A549 (cell line): ENCODE data around the gene PHF21A.

ENCODE experiments used
- KDM1A ChIP-seq: fragments of 200-600 bp; sonication (generic); IDR thresholded peaks from 2 replicates; pipeline ENCODE4 v1.6.1; 2016; ENCODE audit warnings: low read depth, mild to moderate bottlenecking
- RAD21 ChIP-seq, 2 experiments: fragments of >200 bp in 1 of 2; sonication (Bioruptor Twin) in 1 of 2; formaldehyde crosslinking in 1 of 2; IDR thresholded peaks in 1 of 2; conservative IDR thresholded peaks in 1 of 2; 2 replicates in 1 of 2; 3 replicates in 1 of 2; pipeline ENCODE4 v1.6.1; 2012 to 2018; ENCODE audit warnings: inconsistent platforms in 1 of 2
- TF ChIP-seq, protein P1 (sequence below): fragments of >200 bp; sonication (Bioruptor Twin); formaldehyde crosslinking; IDR thresholded peaks from 3 replicates; pipeline ENCODE4 v1.5.1; 2016

DNA sequence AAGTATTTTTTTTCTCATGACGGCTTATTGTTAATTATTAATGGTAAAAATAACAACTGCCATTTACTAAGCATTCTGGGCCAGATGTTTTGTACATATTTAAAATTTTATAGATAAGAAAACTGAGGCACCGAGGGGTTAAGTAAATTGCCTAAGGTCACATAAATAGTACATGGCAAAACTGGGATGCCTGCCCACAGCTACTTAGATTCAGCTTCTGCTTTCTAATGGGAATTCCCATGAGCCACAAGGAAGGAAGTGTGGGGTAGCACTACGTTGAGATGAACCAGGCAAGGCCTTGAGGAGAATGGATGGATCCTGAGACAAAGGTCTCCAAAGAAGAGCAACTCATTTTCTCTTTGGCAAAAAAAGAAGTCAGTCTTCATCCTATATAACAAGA is 11.9 kb upstream of the PHF21A start:
- TF ChIP-seq RAD21 (conservative IDR thresholded peaks at IDR 0.05 in 1 of 2, IDR thresholded peaks at IDR 0.05 in 1 of 2) (no peak), KDM1A (no peak)
- TF ChIP-seq, protein P1, sequence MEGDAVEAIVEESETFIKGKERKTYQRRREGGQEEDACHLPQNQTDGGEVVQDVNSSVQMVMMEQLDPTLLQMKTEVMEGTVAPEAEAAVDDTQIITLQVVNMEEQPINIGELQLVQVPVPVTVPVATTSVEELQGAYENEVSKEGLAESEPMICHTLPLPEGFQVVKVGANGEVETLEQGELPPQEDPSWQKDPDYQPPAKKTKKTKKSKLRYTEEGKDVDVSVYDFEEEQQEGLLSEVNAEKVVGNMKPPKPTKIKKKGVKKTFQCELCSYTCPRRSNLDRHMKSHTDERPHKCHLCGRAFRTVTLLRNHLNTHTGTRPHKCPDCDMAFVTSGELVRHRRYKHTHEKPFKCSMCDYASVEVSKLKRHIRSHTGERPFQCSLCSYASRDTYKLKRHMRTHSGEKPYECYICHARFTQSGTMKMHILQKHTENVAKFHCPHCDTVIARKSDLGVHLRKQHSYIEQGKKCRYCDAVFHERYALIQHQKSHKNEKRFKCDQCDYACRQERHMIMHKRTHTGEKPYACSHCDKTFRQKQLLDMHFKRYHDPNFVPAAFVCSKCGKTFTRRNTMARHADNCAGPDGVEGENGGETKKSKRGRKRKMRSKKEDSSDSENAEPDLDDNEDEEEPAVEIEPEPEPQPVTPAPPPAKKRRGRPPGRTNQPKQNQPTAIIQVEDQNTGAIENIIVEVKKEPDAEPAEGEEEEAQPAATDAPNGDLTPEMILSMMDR, result no peak
